Measurements from ENCODE around the gene SULT1C2.
"Not testable (repeated sequence)": the region's sequence is repeated elsewhere in the genome, so short reads cannot be mapped to it uniquely, and the experiment has no call there.

Gene SULT1C2

GRCh38 chr2:108271691-108272253 is 16.9 kb upstream of the SULT1C2 start:
- Mint-ChIP-seq H3K9me3 (no peaks in the 10 kb centered on the region), H3K27me3 (peaks cover 8% of the 10 kb centered on the region)

GRCh38 chr2:108278631-108279030 is 10.1 kb upstream of the SULT1C2 start:
- Mint-ChIP-seq H3K4me3 (no peak overlapping the region), H3K27me3 (peaks cover 5% of the 10 kb centered on the region), H3K36me3 (no peaks in the 10 kb centered on the region), H3K27ac (no peak overlapping the region), H3K4me1 (no peaks in the 10 kb centered on the region), H3K9me3 (no peaks in the 10 kb centered on the region)

More at GRCh38 chr2:108271691-108272253, 16.9 kb upstream of the SULT1C2 start:
- no peak overlapping the region for H3K27ac Mint-ChIP-seq
- H3K4me3 Mint-ChIP-seq = no peak overlapping the region
- H3K4me1 Mint-ChIP-seq = no peaks in the 10 kb centered on the region
- no peaks in the 10 kb centered on the region for H3K36me3 Mint-ChIP-seq

- Mint-ChIP-seq H3K9me3 (no peaks in the 10 kb centered on the region), H3K4me3 (no peak overlapping the region), H3K27ac (no peak overlapping the region), H3K27me3 (peaks cover 5% of the 10 kb centered on the region), H3K4me1 (no peaks in the 10 kb centered on the region), H3K36me3 (no peaks in the 10 kb centered on the region)
Measured at GRCh38 chr2:108279468-108279867, 9.2 kb upstream of the SULT1C2 start.

DNA sequence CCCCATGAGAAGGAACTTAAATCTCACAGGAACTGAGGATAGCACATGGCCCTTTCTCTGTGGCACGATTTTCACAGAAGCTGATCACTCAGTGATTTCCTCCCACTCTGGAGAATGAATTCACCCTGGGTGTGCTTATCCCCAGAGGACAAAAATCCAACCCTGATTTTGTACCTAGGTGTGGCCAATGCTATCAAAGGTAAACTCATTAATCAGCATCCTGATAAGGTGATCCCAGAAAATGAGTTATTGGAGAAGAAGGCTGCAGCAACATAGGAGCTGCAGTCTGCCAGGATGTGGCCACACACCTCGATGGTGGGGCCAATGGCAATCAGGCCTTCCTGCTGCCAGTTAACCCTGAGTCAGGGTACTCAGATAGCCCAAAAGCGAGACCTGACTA is 8.2 kb upstream of the SULT1C2 start:
- H3K4me3 Mint-ChIP-seq = no peak overlapping the region
- H3K9me3 Mint-ChIP-seq = peaks cover 7% of the 10 kb centered on the region
- no peaks in the 10 kb centered on the region for H3K4me1 Mint-ChIP-seq
- no peak overlapping the region for H3K27ac Mint-ChIP-seq
- peaks cover 8% of the 10 kb centered on the region for H3K27me3 Mint-ChIP-seq
- H3K36me3 Mint-ChIP-seq = no peaks in the 10 kb centered on the region

- not testable (repeated sequence) for H3K4me1 Mint-ChIP-seq, H3K4me3 Mint-ChIP-seq, H3K36me3 Mint-ChIP-seq, H3K9me3 Mint-ChIP-seq
- Mint-ChIP-seq H3K27ac (peak overlapping the region; percentile 73), H3K27me3 (peaks cover 16% of the 10 kb centered on the region)
Measured at GRCh38 chr2:108284566-108284965, 4.1 kb upstream of the SULT1C2 start.

GRCh38 chr2:108285616-108286015 is 3.1 kb upstream of the SULT1C2 start:
- Mint-ChIP-seq H3K4me3 (no peak overlapping the region), H3K4me1 (no peaks in the 10 kb centered on the region), H3K9me3 (peaks cover 7% of the 10 kb centered on the region), H3K27me3 (peaks cover 16% of the 10 kb centered on the region), H3K36me3 (no peaks in the 10 kb centered on the region), H3K27ac (no peak overlapping the region)

DNA sequence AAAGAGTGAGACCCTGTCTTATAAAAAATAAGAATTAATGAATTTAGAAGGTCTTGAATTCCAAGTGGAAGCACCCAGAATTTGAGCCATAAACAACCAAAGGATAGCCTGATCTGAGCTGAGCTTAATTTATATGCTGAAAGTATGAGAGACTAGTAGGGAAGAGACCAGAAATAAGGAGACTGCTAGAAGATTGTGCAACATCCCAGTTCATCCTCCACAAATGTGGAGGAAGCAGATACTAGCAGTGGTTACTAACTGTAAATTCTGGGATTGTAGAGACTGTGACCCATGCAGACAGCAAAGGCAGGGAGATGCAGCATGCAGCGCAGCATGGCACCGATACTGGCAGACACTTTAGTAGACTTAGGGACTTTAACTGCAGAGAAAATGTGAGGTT is 1.5 kb upstream of the SULT1C2 start:
- H3K27me3 Mint-ChIP-seq = peaks cover 16% of the 10 kb centered on the region
- no peaks in the 10 kb centered on the region for H3K36me3 Mint-ChIP-seq
- H3K4me1 Mint-ChIP-seq = no peaks in the 10 kb centered on the region
- H3K4me3 Mint-ChIP-seq = no peak overlapping the region
- H3K27ac Mint-ChIP-seq = no peak overlapping the region
- H3K9me3 Mint-ChIP-seq = peaks cover 7% of the 10 kb centered on the region

DNA sequence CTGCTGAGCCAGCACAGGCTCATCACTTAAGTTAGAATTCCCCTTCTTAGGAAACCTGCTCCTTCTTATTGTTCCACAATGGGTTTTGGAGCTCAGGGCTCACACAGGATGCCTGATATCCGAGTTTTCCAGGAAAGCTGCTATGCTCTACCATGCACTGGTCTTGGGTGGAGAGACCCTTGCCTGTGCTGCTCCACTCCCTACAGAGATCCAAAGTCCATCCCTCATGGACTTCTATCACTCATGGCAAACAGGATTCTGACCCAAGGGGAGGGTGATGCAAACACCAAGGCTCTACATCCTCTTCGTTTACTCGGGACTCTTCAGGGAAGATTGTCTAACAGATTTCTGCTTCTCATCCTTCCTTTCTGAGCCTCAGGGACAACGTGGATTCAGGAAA is 5.2 kb downstream of the SULT1C2 start:
- Mint-ChIP-seq H3K9me3 (no peaks in the 10 kb centered on the region), H3K27ac (no peak overlapping the region), H3K36me3 (no peaks in the 10 kb centered on the region), H3K4me1 (no peaks in the 10 kb centered on the region), H3K4me3 (no peak overlapping the region), H3K27me3 (no peaks in the 10 kb centered on the region)

DNA sequence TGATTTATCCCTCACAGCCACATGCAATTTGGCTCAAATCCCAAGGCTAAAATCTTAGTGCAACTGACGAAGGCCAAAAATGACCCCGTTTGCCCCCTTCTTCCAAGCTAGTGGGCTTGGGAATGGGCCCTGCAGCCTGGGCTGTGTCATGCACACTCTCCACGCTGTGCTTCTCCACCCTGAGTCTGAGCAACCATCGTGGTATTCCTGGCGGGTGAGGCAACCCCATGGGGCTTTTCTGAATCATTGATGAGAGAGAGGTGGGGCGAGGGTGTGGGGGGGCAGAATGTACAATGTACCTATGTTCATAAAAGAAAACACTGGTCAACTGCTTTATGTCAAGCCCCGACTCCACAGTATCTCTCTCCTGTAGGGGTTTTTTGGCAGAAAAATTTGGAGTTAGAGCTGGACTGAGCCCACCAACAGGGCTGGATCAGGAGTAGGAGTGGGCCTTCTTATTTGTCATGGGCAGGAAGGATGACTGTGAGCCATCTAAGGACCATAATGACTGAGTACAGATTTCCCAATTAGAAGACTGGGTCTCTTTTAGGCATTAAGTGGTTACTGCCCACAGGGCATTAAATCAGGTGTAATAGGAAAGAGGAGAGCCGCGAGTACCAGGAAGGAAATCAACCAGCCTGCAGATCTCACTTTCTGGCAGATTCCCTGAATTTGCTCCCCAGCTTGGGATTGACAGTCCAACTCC is 8.9 kb downstream of the SULT1C2 start:
- no peak overlapping the region for H3K4me3 Mint-ChIP-seq
- H3K27me3 Mint-ChIP-seq = peaks cover 5% of the 10 kb centered on the region
- H3K4me1 Mint-ChIP-seq = no peaks in the 10 kb centered on the region
- no peaks in the 10 kb centered on the region for H3K36me3 Mint-ChIP-seq
- no peaks in the 10 kb centered on the region for H3K9me3 Mint-ChIP-seq
- H3K27ac Mint-ChIP-seq = no peak overlapping the region

DNA sequence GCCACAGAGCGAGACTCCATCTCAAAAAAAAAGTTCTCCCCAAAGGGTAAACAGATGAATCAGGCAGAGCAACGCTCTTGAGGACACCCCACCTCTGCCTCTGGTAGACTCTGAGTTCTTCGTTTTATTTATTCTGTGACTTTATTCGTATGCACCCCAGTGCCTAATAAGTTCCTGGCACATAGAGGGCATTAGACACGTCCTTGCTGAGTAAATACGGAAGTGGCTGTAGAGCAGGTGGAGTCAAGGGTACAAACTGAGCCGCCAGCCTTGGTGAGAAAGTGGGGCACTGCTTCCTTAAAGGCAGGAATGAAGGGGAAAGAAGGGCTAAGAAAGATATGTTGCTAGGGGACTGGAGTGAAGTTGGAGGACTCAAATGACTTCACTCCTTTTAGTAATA is 12.9 kb downstream of the SULT1C2 start:
- Mint-ChIP-seq H3K36me3 (no peaks in the 10 kb centered on the region), H3K4me3 (no peak overlapping the region), H3K4me1 (no peaks in the 10 kb centered on the region), H3K9me3 (no peaks in the 10 kb centered on the region), H3K27ac (no peak overlapping the region), H3K27me3 (peaks cover 9% of the 10 kb centered on the region)

DNA sequence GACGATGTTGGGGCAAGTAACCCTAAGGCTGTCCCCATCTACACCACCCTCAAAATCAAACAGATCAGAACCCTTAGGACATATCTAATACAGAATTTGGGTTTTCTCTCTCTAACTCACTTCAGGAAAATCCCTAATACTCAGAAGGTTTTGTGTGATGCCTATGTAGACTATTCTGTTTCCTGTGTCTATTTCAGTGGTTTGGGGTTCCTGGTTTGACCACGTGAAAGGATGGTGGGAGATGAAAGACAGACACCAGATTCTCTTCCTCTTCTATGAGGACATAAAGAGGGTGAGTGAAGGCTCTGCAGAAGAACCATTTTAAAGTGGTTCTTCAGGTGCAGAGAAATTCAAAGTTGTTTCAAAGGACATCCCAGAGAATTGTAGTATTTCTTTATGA is 16.3 kb downstream of the SULT1C2 start:
- Mint-ChIP-seq H3K9me3 (no peaks in the 10 kb centered on the region), H3K4me3 (no peak overlapping the region), H3K4me1 (no peaks in the 10 kb centered on the region), H3K27me3 (peaks cover 5% of the 10 kb centered on the region), H3K36me3 (no peaks in the 10 kb centered on the region), H3K27ac (no peak overlapping the region)

- Mint-ChIP-seq H3K27me3 (peaks cover 5% of the 10 kb centered on the region), H3K4me3 (no peak overlapping the region), H3K27ac (no peak overlapping the region), H3K9me3 (no peaks in the 10 kb centered on the region), H3K4me1 (no peaks in the 10 kb centered on the region), H3K36me3 (no peaks in the 10 kb centered on the region)
Measured at GRCh38 chr2:108305901-108306300, 17.2 kb downstream of the SULT1C2 start.

- Mint-ChIP-seq H3K27me3 (peaks cover 2% of the 10 kb centered on the region), H3K9me3 (no peaks in the 10 kb centered on the region), H3K27ac (no peak overlapping the region), H3K36me3 (no peaks in the 10 kb centered on the region), H3K4me1 (no peaks in the 10 kb centered on the region), H3K4me3 (no peak overlapping the region)
Measured at GRCh38 chr2:108309903-108310302, 21.2 kb downstream of the SULT1C2 start.

GRCh38 chr2:108314586-108315296 is 26.0 kb downstream of the SULT1C2 start:
- no peaks in the 10 kb centered on the region for H3K27me3 Mint-ChIP-seq
- H3K9me3 Mint-ChIP-seq = no peaks in the 10 kb centered on the region
- H3K36me3 Mint-ChIP-seq = no peaks in the 10 kb centered on the region
- no peak overlapping the region for H3K4me3 Mint-ChIP-seq
- H3K27ac Mint-ChIP-seq = no peak overlapping the region
- H3K4me1 Mint-ChIP-seq = no peaks in the 10 kb centered on the region

DNA sequence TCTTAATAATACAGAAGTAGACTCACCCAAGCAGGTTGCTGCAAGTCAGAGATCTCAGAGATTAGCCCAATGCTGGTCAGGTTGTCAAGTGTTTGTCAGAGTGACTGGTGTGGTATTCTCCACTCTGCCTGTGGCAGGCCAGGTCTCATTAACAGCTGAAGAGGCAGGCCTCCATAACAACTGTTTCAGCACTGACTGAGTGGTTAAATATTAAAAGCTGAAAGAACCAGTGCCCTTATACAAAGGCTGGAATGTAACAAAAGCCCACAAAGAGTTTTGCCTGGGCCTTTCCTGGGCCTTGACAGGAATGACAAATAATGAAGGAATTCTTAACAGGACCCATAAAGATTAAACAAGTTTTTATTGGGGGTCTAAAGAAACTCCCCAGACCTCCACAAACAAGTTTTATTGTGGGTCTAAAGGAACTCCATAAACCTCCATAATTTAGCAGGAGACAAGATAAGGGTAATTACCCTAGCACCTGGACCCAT is 26.8 kb downstream of the SULT1C2 start:
- Mint-ChIP-seq H3K4me1 (no peaks in the 10 kb centered on the region), H3K36me3 (no peaks in the 10 kb centered on the region), H3K27me3 (no peaks in the 10 kb centered on the region), H3K4me3 (no peak overlapping the region), H3K9me3 (no peaks in the 10 kb centered on the region), H3K27ac (no peak overlapping the region)

GRCh38 chr2:108316033-108316432 is 27.3 kb downstream of the SULT1C2 start:
- H3K27ac Mint-ChIP-seq = no peak overlapping the region
- no peaks in the 10 kb centered on the region for H3K36me3 Mint-ChIP-seq
- no peaks in the 10 kb centered on the region for H3K9me3 Mint-ChIP-seq
- H3K4me1 Mint-ChIP-seq = no peaks in the 10 kb centered on the region
- no peaks in the 10 kb centered on the region for H3K27me3 Mint-ChIP-seq
- H3K4me3 Mint-ChIP-seq = no peak overlapping the region
